Breast epithelium (tissue), 4 donors: ENCODE measurements around the gene KRTAP4-5. TPM values are rescaled to one million over a fixed set of nuclear protein-coding genes. Genes with fewer than 3 reads are reported as not detected.
"Not testable (repeated sequence)": the region's sequence is repeated elsewhere in the genome, so short reads cannot be mapped to it uniquely, and the experiment has no call there.

Experiments used
- DNase-seq, 2 donors: peaks; one replicate each; pipeline ENCODE4 v3.0.0-alpha.2; 2019; ENCODE audit warnings: low spot score in 2 of 2
- H3K27ac ChIP-seq, 2 donors: fragments of 200-600 bp; sonication (generic) in 1 of 2; one replicate each; pipeline ENCODE4 v1.5.1; 2016 to 2019; ENCODE audit warnings: mild to moderate bottlenecking in 1 of 2
- H3K27me3 ChIP-seq, 2 donors: fragments of 200-600 bp; sonication (generic) in 1 of 2; one replicate each; pipeline versions ENCODE4 v1.5.1 to v1.6.0; 2017 to 2019; ENCODE audit warnings: control low read depth in 1 of 2, mild to moderate bottlenecking in 1 of 2
- H3K36me3 ChIP-seq: fragments of 200-600 bp; one replicate; pipeline ENCODE4 v1.5.1; 2019
- H3K4me1 ChIP-seq, 2 donors: fragments of 200-600 bp; sonication (generic); one replicate each; pipeline ENCODE4 v1.5.1; 2016 to 2019; ENCODE audit warnings: control low read depth in 1 of 2
- H3K4me3 ChIP-seq, 3 donors: fragments of 200-600 bp; sonication (generic); 1 replicate in 2 of 3; 2 replicates in 1 of 3; pipeline ENCODE4 v1.5.1; 2016 to 2019; ENCODE audit warnings: mild to moderate bottlenecking in 3 of 3, moderate library complexity in 2 of 3
- H3K9me3 ChIP-seq, 2 donors: fragments of 200-600 bp; sonication (generic) in 1 of 2; one replicate each; pipeline ENCODE4 v1.5.1; 2016 to 2019; ENCODE audit warnings: control low read depth in 1 of 2
- CTCF ChIP-seq, 3 donors: fragments of 450-650 bp; IDR thresholded peaks; one replicate each; pipeline ENCODE4 v1.5.1; 2016 to 2017; ENCODE audit warnings: antibody characterized with exemption in 3 of 3, mild to moderate bottlenecking in 3 of 3, moderate library complexity in 3 of 3
- POLR2A ChIP-seq: fragments of 450-650 bp; IDR thresholded peaks from one replicate; pipeline ENCODE4 v1.6.1; 2016; ENCODE audit warnings: antibody characterized with exemption, mild to moderate bottlenecking, moderate library complexity
- POLR2AphosphoS5 ChIP-seq, 3 donors: sonication (generic); formaldehyde crosslinking; IDR thresholded peaks; one replicate each; pipeline ENCODE4 v1.6.1; 2017; ENCODE audit warnings: antibody characterized with exemption in 3 of 3
- intact Hi-C: fragments of 100-400 bp; cut with DNase I; formaldehyde crosslinking; loops from one replicate; pipeline ENCODE4 v1.15.1; 2023; ENCODE audit warnings: low total_unique reads
- total RNA-seq, 3 donors: library from RNA; depleted of rRNA; stranded (reverse); fragments of >200 nt; gene quantifications; one replicate each; pipeline ENCODE4 v1.1.0, GENCODE V29; 2016

KRTAP4-5 gene
- total RNA-seq, 3 donors from 2014 or later: not detected

GRCh38 chr17:41171886-41172285, 22.3 kb upstream of the KRTAP4-5 start:
- Histone ChIP-seq H3K4me1 (no peaks in the 10 kb centered on the region), H3K9me3 (no peaks in the 10 kb centered on the region), H3K4me3 (no peak overlapping the region), H3K36me3 (no peaks in the 10 kb centered on the region), H3K27ac (no peak overlapping the region), H3K27me3 (no peaks in the 10 kb centered on the region)
- intact Hi-C loops: no loop called here
- DNase-seq: no peak
- TF ChIP-seq POLR2A: no peak
- TF ChIP-seq CTCF (IDR thresholded peaks at IDR 0.05): no peak
- TF ChIP-seq POLR2AphosphoS5 (IDR thresholded peaks at IDR 0.05): no peak

- Histone ChIP-seq H3K9me3 (no peaks in the 10 kb centered on the region), H3K4me3 (no peak within 1 kb of the TSS), H3K4me1 (no peaks in the 10 kb centered on the region), H3K27ac (no peak within 1 kb of the TSS), H3K36me3 (no peaks in the 10 kb centered on the region), H3K27me3 (no peaks in the 10 kb centered on the region)
- TF ChIP-seq POLR2A (no peak), POLR2AphosphoS5 (IDR thresholded peaks at IDR 0.05) (no peak), CTCF (IDR thresholded peaks at IDR 0.05) (no peak)
- DNase-seq: no peak
- intact Hi-C loops: no loop called here
Measured at GRCh38 chr17:41168121-41168520, 18.5 kb upstream of the KRTAP4-5 start, which contains the start of gene KRTAP4-3. Gene KRTAP4-3 (minus strand): TSS chr17:41168221. CDS start chr17:41168172, 49 bp downstream.

GRCh38 chr17:41167561-41167960, 17.9 kb upstream of the KRTAP4-5 start:
- intact Hi-C loops: no loop called here
- Histone ChIP-seq H3K9me3 (no peaks in the 10 kb centered on the region), H3K36me3 (no peaks in the 10 kb centered on the region), H3K27me3 (no peaks in the 10 kb centered on the region), H3K4me1 (no peaks in the 10 kb centered on the region), H3K4me3 (no peak overlapping the region), H3K27ac (no peak overlapping the region)
- no peak for DNase-seq
- TF ChIP-seq POLR2A (no peak), POLR2AphosphoS5 (IDR thresholded peaks at IDR 0.05) (no peak), CTCF (IDR thresholded peaks at IDR 0.05) (no peak)

- H3K4me3 ChIP-seq: no peak overlapping the region
- no peaks in the 10 kb centered on the region for H3K27me3 ChIP-seq
- no peaks in the 10 kb centered on the region for H3K36me3 ChIP-seq
- H3K4me1 ChIP-seq: no peaks in the 10 kb centered on the region
- H3K27ac ChIP-seq: no peak overlapping the region
- TF ChIP-seq POLR2A: no peak
- TF ChIP-seq POLR2AphosphoS5 (IDR thresholded peaks at IDR 0.05): no peak
- TF ChIP-seq CTCF (IDR thresholded peaks at IDR 0.05): no peak
- H3K9me3 ChIP-seq: no peaks in the 10 kb centered on the region
- intact Hi-C loops: no loop called here
- no peak for DNase-seq
Measured at GRCh38 chr17:41163828-41164227, 14.2 kb upstream of the KRTAP4-5 start.

- H3K27ac ChIP-seq: no peak within 1 kb of the TSS
- no peaks in the 10 kb centered on the region for H3K4me1 ChIP-seq
- DNase-seq: no peak
- H3K4me3 ChIP-seq: no peak within 1 kb of the TSS
- no peaks in the 10 kb centered on the region for H3K9me3 ChIP-seq
- intact Hi-C loops: no loop called here
- TF ChIP-seq POLR2AphosphoS5 (IDR thresholded peaks at IDR 0.05): no peak
- no peak for TF ChIP-seq CTCF (IDR thresholded peaks at IDR 0.05)
- no peak for TF ChIP-seq POLR2A
- H3K27me3 ChIP-seq: no peaks in the 10 kb centered on the region
- H3K36me3 ChIP-seq: no peaks in the 10 kb centered on the region
Measured at GRCh38 chr17:41160648-41161047, 11.0 kb upstream of the KRTAP4-5 start, which contains the start of gene KRTAP4-4. Gene KRTAP4-4 (minus strand): TSS chr17:41160748. CDS start chr17:41160691, 57 bp downstream.

GRCh38 chr17:41160190-41160589, 10.6 kb upstream of the KRTAP4-5 start:
- H3K27me3 ChIP-seq, H3K9me3 ChIP-seq, H3K4me1 ChIP-seq, H3K36me3 ChIP-seq, intact Hi-C loops, H3K27ac ChIP-seq, DNase-seq, H3K4me3 ChIP-seq: not testable (repeated sequence)
